Activated T-cell treated with anti-CD3 and anti-CD28 coated beads for 48 hours (primary cell): ENCODE measurements around the gene ATP11A.
"Not testable (repeated sequence)": the region's sequence is repeated elsewhere in the genome, so short reads cannot be mapped to it uniquely, and the experiment has no call there.

ENCODE experiments used
- DNase-seq: peaks from one replicate; pipeline ENCODE4 v3.0.0-alpha.2; 2020; ENCODE audit warnings: low read depth

Gene ATP11A

GRCh38 chr13:112840472-112841302, 150.8 kb downstream of the ATP11A start:
- DNase-seq: no peak

GRCh38 chr13:112841303-112842015, 151.6 kb downstream of the ATP11A start:
- DNase-seq: not testable (repeated sequence)

- DNase-seq: no peak
Measured at GRCh38 chr13:112842343-112842856, 152.6 kb downstream of the ATP11A start.

- DNase-seq: no peak
Measured at GRCh38 chr13:112842931-112843391, 153.1 kb downstream of the ATP11A start.

- DNase-seq: no peak
Measured at GRCh38 chr13:112843392-112844111, 153.7 kb downstream of the ATP11A start.

GRCh38 chr13:112844411-112844810, 154.6 kb downstream of the ATP11A start:
- no peak for DNase-seq

GRCh38 chr13:112844879-112845278, 155.0 kb downstream of the ATP11A start:
- no peak for DNase-seq

GRCh38 chr13:112845511-112846144, 155.8 kb downstream of the ATP11A start:
- no peak for DNase-seq

- no peak for DNase-seq
Measured at GRCh38 chr13:112846411-112847115, 156.7 kb downstream of the ATP11A start.

GRCh38 chr13:112849500-112849899, 159.7 kb downstream of the ATP11A start:
- DNase-seq: no peak

- no peak for DNase-seq
Measured at GRCh38 chr13:112850273-112850672, 160.4 kb downstream of the ATP11A start.

GRCh38 chr13:112851107-112852038, 161.5 kb downstream of the ATP11A start:
- no peak for DNase-seq

GRCh38 chr13:112852392-112852791, 162.6 kb downstream of the ATP11A start:
- DNase-seq: no peak

GRCh38 chr13:112852808-112853207, 163.0 kb downstream of the ATP11A start:
- no peak for DNase-seq

- DNase-seq: no peak
Measured at GRCh38 chr13:112854321-112854720, 164.5 kb downstream of the ATP11A start.

- DNase-seq: no peak
Measured at GRCh38 chr13:112855859-112856258, 166.0 kb downstream of the ATP11A start.

GRCh38 chr13:112857914-112858490, 168.2 kb downstream of the ATP11A start:
- no peak for DNase-seq

GRCh38 chr13:112859128-112859816, 169.4 kb downstream of the ATP11A start:
- DNase-seq: no peak

- no peak for DNase-seq
Measured at GRCh38 chr13:112859817-112860190, 170.0 kb downstream of the ATP11A start.
